ENCODE data around the gene COL5A1.

COL5A1 gene

DNA sequence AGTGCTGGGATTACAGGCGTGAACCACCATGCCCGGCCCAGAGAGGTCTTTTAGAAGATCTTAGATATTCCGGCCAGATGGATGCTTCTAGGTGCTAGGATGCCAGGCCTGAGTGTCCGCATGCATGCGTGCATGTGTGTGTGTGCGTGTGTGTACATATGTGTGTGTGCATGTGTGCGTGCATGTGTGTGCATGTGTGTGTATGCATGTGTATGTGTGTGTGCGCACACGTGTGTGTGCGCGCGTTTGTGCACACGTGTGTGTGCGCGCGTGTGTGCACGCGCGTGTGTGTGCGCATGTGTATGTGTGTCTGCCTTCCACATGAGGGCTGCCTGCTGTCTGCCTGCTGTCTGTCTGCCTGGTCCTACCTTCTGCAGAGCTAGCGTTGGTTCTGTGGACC is 151.0 kb downstream of the COL5A1 start:
- no peak for ATAC-seq

DNA sequence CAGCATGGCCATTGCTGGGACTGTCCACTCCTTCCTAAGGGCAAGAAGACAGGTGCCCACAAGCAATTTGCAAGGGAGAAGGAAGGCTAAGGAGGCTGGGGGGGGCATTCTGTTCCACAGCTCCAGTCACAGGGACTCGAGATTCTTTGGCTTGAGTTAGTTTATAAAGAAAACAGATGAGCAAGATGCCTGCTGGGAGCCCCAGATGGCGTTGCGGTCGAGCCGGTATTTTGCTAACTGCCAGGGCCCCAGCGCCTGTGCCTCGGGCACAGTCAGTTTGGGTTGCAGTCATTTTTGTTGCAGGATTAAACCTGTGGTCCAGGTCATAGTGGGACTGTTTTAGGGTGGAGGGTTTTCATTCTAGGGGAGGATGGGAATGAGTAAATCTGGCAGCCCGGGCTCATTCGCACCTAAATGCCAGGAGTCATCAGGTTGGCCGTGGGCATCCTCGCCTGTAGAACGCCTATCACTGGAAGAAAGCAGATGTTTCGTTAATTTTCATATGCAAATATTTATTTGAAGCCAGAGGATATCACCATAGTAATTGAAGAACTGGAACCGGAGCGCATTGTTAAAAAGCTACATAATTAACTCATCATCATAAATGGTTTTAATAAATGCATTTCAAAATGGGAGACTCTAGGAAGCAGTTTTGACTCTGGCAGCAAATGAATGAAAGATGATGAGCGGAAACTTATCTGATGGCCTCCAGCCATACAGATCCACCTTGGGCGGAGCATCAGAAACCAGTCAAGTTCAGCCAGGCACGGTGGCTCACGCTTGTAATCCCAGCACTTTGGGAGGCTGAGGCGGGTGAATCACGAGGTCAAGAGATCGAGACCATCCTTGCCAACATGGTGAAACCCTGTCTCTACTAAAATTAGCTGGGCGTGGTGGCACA is 151.9 kb downstream of the COL5A1 start:
- ATAC-seq (no peak), DNase-seq (no peak)

More for the DNA sequence above, 151.0 kb downstream of the COL5A1 start:
- no peak for DNase-seq

DNA sequence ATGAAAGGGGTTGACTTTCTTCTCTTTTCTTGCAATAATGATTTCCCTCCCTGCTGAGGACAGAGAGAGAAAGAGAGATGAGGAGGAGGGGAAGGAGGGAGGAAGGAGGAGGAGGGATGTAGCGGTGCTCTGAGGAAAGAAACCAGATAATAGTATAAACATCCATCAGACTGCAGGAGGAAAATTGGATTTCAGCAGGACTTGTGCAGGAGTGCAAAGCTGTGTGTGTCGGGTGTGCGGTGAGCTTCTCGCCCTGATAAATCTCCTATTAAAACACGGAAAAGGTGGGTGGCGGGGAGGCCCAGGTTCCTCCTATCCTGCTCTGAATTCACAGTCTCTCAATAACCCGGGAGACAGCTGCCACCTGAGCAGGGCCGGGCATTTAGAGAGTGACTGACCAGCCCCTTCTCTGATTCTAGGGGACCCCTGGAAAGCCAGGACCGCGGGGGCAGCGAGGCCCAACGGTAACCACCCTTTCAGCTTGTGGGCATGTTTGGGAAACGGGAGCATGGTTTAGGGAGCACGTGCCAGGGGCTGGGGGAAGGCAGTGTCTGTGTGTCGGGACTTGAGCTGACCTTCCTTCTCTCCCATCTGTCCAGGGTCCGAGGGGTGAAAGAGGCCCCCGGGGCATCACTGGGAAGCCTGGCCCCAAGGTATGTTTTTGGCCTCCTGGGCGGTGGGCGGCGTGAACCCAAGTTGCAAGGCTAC is 153.2 kb downstream of the COL5A1 start:
- ATAC-seq, result no peak
- no peak for DNase-seq

DNA sequence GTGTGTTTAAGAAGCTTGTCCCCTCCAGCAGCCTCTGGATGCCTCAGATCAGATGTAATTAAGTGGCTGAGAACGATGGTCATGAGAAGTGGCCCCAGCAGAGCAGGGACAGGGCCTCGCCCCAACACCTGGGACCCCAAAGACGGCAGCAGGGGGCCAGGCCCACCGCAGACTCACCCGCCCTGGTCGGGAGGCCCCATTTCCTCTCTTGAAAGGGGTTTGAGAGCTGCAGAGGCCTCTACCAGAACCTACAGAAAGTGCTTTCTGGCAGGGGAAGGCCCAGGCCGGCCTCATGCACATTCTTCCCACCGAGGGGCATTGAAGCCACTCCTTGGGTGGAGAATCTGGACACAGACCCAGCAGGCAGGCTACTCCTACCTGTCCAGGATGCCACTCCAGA is 153.8 kb downstream of the COL5A1 start:
- DNase-seq (no peak), ATAC-seq (no peak)

DNA sequence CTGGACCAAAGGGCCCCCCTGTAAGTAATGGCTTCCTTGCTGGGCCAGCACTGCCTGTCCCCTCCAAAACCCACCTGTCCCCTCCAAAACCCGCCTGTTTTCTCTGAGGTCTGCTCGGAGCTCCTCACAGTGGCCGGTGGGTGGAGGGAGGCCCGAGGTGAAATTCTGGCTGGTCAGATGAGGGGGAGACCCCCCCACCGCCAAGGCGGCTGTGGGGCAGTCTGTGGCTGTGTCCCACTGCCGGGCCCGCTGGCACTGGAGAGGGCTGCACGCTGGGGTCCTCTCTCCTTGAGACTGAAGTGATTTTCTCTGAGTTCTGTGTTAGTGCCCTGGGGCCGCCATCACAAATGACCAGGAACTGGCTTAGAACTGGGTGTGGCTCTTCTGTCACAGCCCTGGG is 155.3 kb downstream of the COL5A1 start:
- ATAC-seq, result no peak
- DNase-seq, result no peak

DNA sequence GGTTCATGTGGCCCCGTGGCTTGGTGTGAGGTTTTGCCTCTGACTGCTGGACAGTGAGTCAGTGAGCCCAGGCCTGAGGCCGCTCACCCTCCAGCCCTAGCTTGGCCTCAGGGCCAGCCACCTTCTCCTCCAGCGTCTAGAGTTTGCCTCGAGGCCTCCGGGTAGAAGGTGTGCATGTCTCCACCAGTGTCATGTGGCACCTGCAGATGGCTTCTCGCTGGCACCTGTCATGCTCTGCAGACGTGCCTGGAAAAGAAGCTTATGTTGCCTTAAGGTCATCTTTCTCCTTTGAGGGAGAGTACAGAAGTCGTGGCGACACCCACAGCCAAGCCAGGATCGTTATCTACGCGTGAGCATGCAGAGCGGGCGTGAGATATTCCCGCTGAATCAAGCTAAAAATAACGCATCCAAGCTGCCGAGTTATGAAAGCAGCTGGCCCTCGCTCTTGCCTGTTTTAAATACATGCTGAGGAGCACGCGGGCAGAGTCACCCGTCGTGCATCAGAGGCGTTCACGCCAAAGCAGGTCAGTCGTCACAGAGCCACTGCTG is 159.3 kb downstream of the COL5A1 start:
- ATAC-seq, result no peak
- DNase-seq, result no peak

DNA sequence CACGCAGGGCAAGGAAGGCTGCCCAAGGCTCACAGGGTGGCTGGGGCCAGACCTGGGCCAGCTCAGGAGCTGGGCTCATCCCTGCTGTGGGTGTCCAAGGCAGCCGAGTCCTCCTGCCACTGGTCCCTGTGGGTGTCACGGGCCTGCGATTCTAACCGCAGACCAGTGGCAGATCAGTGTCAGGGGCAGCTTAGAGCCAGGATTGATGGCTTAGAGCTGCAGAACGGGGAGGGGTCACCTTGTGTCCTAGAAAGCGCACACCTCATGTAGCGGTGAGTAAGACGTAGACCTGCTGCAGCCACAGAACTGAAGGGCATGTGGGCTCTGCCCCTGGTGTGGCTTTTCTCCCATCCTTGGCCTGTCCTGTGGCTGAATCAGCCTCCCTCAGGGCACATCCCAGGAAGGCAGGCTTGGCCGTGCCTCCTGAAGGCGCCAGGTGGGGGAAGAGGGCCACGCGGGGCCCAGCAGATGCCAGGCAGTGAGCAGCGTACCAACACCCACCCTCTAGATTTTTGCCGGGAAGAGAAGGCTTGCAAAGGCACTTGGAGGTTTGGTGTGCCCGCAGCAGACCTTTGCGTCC is 160.7 kb downstream of the COL5A1 start:
- no peak for ATAC-seq

DNA sequence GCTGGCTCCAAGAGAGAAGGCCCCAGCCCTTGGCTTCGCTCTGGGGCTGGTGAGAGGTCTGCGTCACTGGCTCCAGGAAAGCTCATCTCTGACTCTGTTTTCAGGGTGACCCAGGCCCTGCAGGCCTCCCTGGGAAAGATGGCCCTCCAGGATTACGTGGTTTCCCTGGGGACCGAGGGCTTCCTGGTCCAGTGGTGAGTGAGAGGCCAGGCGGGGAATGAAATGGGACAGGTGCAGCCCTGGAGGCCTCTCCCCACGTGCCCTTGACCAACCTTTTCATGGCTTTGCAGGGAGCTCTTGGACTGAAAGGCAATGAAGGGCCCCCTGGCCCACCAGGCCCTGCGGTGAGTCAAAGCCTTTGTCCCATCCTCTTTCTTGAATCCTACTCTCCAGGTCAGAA is 163.3 kb downstream of the COL5A1 start:
- no peak for ATAC-seq
- no peak for DNase-seq

More for the DNA sequence above, 160.7 kb downstream of the COL5A1 start:
- no peak for DNase-seq

DNA sequence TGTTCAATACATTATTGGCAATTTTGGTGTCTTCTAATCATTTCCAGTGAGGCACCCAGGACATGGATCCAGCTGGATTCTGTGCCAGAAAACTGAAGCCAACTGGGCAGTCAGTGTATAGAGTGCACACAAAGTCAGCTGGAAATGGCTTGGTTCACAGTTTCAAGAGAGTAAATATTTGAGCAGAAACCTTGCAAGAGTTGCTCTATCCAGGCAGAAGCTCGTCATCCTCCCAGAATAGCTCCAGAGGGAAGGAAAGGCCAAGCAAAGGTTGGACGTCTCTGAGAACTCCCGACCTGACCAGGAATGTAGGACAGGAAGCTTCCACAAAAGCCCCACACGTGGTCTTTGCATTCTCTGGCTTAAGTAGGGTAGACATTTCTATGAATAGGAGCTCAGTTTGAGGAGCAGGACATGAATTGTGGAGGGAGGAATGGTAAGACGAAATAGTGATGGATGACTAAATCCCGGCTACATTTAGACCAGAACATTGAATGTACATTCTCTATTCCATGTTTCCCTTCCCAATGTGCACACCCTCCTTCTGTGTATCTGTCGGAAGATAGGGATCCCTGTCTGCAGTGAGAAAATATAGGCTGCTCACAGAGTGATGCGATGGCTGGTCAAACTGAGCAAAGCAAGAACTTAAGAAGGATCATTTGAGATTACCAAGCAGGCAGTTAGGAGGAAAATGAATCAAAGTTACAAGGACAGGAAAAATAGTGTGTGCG is 166.3 kb downstream of the COL5A1 start:
- no peak for DNase-seq

DNA sequence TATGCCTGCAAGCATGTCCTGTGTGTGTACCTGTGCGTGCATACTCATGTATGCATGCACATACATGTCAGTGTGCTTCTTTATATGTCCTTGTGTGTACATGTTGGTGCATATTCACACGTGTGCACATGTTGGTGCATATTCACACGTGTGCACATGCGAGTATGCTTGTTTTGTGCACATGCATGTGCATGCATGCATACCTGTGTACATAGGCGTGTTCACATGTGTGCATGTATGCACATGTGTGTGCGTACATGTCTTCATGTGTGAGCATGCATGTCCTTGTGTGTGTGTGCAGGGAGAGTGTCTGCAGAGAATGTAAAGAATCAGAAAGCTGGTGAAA is 166.8 kb downstream of the COL5A1 start:
- DNase-seq (no peak), ATAC-seq (no peak)

More for the DNA sequence above, 166.3 kb downstream of the COL5A1 start:
- no peak for ATAC-seq

DNA sequence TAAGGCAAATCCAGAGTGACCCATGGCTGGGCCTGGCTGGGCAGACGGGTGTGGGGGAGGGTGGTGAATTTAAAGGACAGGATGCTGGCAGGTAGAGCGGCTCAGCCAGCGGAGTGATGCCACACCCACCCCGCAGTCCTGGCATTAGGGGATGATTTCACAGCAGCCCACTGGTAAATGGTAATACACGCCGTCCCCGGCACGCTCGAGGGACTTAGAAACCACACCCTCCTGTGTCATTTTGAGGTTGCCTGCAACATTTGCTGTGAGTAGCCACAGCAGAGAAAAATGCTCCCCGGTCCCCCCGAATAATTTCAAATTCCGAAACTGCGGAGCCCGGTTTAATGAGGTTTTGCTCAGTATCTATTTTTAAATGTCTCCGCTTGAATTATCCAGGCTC is 167.7 kb downstream of the COL5A1 start:
- ATAC-seq (no peak), DNase-seq (no peak)

DNA sequence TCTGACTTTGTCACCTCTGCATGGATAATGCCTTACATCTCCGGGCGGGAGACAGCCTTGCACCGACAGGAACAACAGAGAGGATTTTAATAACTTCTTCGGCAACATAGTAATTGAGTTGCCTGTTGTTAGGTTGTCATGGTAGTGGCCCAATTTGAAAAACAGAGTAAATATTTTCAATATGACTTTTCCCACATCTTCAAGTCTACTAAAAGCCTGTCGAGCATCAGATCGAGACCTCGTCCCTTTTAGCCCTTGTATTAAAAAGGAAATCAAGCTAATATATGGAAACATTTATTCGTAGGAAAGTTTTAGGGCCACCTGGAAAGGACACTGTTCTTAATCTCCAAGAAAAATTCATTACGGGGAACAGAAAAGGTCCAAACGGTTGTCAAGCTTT is 168.2 kb downstream of the COL5A1 start:
- DNase-seq, result no peak
- ATAC-seq, result no peak

DNA sequence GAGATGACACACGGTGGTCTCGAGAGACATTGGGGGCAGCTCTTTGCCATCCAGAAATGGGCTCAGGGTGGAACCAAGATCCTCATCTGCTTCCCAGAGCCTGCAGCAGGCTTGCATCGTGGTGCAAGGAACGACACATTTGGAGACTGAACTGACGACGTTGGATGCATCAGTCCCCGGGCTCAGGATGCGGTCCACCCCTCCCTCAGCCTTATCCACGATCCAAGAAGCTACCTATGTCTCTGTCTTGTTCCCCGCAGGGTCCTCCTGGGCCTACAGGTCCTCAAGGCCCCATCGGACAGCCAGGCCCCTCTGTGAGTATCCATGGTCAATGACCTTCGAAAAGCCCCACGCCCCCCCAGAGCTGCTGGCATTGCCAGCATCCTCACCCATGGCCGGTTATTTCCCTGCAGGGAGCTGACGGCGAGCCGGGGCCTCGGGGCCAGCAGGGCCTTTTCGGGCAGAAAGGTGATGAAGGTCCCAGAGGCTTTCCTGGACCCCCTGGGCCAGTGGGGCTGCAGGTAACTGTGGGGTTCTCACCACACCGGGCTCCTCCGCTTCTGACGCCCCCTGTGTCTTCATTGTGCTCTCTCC is 169.6 kb downstream of the COL5A1 start:
- no peak for ATAC-seq
- DNase-seq, result no peak

DNA sequence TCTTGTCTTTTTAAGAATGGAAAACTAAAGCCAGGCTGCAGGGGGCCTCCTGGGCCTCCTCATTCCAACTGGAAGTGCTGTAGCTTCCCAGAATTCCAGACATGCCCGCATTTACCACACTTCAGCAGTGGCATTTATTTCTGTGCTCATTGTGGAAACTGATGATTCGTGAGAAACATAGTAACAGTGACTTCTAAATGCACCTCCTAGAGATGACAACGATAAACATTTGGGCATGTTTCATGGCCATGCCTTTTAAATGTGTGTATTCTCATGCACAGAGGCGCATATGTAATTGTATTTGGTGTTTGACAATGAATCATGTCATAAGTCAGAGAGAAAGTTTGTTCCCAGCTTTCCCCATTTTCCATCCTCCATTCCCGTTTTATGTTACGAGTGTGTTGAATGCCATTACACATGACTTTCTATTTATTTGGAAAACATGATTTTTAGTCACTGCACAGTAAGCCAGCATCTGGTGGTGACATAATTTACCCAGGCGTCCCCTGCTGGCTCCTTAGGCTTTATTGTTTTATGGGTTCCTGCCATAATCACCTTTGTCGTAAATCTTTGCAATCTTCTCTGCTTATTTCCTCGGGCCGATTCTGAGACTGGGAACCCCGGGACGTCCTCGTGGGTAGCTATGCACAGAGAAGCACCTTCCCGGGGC is 170.2 kb downstream of the COL5A1 start:
- no peak for DNase-seq

DNA sequence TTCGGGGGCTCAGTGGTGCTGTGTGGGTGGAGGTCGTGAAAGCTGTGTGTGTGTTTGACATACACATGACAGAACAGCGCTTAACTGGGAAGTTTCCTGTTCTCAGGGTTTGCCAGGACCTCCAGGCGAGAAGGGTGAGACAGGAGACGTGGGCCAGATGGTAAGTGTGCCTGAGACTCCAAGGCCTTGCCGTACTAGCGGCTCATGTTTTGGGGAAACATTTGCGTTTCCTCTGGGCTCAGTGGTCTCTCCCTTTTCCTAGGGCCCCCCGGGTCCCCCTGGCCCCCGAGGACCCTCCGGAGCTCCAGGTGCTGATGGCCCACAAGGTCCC is 170.7 kb downstream of the COL5A1 start:
- DNase-seq (no peak), ATAC-seq (no peak)

More for the DNA sequence above, 170.2 kb downstream of the COL5A1 start:
- ATAC-seq, result no peak

DNA sequence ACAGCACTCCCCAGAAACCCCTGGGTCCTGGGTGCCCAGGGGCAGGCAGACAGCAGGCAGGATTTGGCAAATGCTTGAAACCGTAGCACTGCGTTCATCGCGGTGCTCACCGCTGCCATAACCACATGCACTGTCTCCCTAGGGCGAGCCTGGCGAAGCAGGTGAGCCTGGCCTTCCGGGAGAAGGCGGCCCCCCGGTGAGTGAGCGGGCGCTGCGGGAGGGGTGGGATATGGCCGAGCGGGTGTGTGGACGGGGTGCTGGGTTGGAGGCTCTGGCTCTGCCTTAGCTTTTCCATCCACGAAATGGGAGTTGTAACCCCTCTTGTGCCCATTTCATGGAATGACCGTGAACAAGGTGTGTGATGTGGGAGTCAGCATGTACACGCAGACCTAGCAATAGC is 172.2 kb downstream of the COL5A1 start:
- ATAC-seq (no peak), DNase-seq (no peak)

DNA sequence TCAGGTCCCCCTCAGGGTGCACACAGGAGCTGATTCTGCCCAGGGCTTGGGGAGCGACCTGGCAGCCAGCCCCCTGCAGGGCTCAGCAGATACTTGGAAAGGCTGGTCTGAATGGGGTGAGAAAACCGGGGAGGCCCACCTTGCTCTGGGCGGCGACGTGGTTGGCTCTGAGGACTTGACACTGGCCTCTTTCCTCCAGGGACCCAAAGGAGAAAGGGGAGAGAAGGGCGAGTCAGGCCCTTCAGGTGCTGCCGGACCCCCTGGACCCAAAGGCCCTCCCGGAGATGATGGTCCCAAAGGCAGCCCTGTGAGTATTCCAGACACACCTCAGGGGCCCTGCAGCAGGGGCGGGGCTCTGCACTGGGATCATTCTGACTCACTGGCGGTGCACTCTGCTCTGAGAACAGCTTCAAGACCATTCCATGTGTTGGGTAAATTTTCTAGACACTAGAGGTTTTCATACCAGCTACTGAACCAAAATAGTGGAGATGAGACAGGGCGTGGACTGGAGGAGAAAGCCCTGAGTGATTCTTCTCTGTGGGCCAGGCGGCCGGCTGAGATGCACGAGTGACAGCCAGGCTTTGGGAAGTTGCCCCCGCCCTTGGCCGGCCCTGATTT is 173.1 kb downstream of the COL5A1 start:
- ATAC-seq (no peak), DNase-seq (no peak)

DNA sequence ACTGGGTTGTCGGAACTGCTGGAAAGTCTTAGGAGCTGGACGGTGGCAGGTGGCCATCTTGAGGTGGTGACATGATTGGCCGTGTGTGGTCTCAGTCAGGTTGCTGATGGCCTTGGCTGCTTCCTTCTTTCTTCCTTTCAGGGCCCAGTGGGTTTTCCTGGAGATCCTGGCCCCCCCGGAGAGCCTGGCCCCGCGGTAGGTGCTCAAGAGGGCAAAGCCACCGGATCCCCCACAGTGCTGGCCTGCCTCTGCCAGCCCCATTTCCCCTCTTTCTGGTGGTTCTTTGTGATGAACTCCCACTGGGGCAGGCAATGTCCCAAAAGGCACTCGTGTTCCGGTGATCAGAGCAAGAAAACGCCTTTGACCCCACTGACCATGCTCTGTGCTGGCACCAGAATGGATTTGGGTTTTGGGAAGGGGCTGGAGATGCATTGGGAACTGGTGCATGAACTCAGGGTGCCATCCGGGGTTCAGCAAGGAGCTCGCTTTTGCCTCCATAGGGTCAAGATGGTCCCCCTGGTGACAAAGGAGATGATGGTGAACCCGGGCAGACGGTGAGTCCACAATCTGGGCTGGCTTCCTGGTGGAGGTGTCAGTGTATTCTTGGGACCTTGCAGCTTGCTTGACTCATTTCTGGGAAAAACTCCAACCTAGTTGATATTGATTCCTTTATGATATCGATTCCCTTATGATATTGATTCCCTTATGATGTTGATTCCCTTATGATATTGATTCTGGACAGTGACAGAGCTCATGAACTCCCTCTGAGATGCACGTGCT is 174.0 kb downstream of the COL5A1 start:
- ATAC-seq (no peak), DNase-seq (no peak)

DNA sequence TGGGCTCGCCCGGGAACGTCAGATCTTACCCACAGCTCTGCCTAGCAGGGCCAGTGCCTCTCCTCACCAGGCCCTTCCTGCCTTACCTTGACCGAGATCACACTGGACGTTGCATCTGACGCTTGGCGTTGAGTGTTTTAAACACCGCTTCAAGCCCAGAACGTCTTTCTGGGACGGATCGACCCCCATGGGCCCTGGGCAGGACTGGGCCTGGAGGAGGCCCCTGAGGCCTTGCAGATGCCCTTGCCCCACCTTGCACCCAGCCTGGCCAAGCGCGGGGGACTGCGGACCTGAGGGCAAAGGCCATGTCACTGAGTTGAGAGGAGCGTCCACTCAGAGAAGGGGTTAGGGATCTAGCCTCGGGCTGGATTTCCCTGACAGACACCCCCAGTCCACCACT is 174.7 kb downstream of the COL5A1 start:
- ATAC-seq (no peak), DNase-seq (no peak)

DNA sequence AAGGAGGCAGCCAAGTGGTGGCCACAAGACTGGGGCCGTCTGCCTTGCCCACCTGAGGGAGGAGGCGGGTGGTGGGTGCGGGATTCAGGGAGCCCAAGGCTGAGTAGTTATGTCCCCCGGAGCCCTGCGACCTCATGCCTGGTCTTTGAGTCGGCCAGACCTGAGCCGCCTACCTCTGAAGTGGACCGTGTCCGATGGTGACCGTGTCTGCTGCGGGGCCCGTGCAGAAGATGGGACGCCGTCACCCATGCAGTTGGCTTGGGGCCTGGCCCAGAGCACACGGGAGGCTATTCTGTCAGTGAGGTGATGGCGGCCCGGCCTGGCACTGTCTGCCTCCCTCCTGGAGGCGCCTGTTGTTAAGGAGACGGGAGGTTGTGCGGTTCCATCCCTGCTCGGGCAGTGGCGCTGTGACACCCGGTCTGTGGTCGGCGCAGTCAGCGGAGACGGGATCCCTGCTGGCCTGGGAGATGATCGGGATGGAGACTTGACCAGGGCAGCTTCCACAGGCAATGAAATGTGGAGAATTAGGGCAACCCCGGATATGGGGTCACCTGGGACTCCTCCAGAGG is 176.5 kb downstream of the COL5A1 start:
- DNase-seq (no peak), ATAC-seq (no peak)

All from stimulated activated naive CD8-positive, alpha-beta T cell treated with anti-CD3 and anti-CD28 coated beads, Interleukin-15, Interleukin-2, amounts not matched to agents 100 U/mL and 50 U/mL, for 24 hours (primary cell).